ENCODE results near the gene HIBCH. TPM values are rescaled to one million over a fixed set of nuclear protein-coding genes. Genes with fewer than 3 reads are reported as not detected.

HIBCH gene
- total and polyA plus RNA-seq, 2 of the 13 experiments (the other 11 are each of a cell fraction or from before 2014, with no cell fraction given) = 18.8 to 49.5 TPM

DNA sequence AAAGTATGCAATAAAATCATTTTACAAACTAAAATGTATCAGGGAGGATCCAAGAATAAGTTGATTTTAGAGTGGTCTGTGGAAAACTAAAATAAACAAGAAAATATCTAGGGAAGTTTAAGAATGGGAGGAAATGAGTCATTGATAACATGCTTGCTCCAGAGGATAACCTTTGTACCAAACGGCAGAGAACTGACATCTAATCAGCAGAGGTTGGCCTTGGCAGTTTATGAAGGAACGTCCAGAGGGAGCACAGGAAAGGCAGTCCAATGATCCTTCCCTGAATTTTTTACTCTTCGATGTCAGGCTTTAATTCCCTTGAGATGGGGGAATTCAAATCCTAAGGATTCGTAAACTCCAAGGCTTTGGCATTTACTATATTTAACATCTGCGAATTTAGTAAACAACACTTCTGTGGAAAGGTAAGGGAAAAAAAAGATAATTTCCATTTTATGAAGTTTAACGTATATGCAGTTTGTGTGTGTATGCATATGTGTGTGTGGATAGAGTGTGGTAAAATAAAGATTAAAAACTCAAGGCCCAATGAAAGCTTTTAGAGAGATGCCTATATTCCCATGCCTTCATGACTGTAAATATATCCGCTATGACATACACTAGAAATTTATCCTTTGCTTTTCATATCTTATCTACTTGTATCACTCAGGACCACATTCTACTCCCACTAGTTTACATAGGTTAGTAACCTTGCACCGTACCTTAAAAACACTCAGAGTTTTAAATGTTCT, 15.0 kb upstream of the HIBCH start (continued):
- TF ChIP-seq MAFG (CRISPR knock-in tag; IDR thresholded peaks at IDR 0.05) = no peak
- TF ChIP-seq MEF2D (CRISPR knock-in tag; IDR thresholded peaks at IDR 0.05) = no peak; the same call in 1 of the 2 replicates
- peak; percentile 97 for TF ChIP-seq JUND (CRISPR knock-in tag; IDR thresholded peaks at IDR 0.05)
- no peak for TF ChIP-seq ZNF790 (CRISPR knock-in tag; IDR thresholded peaks at IDR 0.05; ENCODE audit: borderline replicate concordance)
- TF ChIP-seq CHD2 (IDR thresholded peaks at IDR 0.05; ENCODE audit: low read depth, low read length) = no peak
- peak; percentile 65; the same call in 1 of the 2 replicates for TF ChIP-seq MIER2 (CRISPR knock-in tag; IDR thresholded peaks at IDR 0.05)
- peak; percentile 52; the same call in 1 of the 2 replicates for TF ChIP-seq ZBTB20 (CRISPR knock-in tag; IDR thresholded peaks at IDR 0.05; ENCODE audit: borderline replicate concordance, low read depth)
- TF ChIP-seq ZFP82 (CRISPR knock-in tag; IDR thresholded peaks at IDR 0.05; ENCODE audit: borderline replicate concordance) = no peak
- peak; percentile 53; the same call in 1 of the 2 replicates for TF ChIP-seq KMT2A (CRISPR knock-in tag; IDR thresholded peaks at IDR 0.05)
- TF ChIP-seq RFXAP (CRISPR knock-in tag; IDR thresholded peaks at IDR 0.05; ENCODE audit: borderline replicate concordance) = peak; percentile 69; the same call in 1 of the 2 replicates
- no peak for TF ChIP-seq SIN3A (IDR thresholded peaks at IDR 0.05; ENCODE audit: borderline replicate concordance, low read depth, low read length)
- no peak for TF ChIP-seq ZBTB7A (CRISPR knock-in tag; IDR thresholded peaks at IDR 0.05)
- no peak for TF ChIP-seq CREB1 (IDR thresholded peaks at IDR 0.05)
- TF ChIP-seq CREB1 (CRISPR knock-in tag; IDR thresholded peaks at IDR 0.05) = peak; percentile 71
- no peak; the same call in 1 of the 2 replicates for TF ChIP-seq ZNF460 (CRISPR knock-in tag; IDR thresholded peaks at IDR 0.05; ENCODE audit: borderline replicate concordance)
- TF ChIP-seq, protein P1, sequence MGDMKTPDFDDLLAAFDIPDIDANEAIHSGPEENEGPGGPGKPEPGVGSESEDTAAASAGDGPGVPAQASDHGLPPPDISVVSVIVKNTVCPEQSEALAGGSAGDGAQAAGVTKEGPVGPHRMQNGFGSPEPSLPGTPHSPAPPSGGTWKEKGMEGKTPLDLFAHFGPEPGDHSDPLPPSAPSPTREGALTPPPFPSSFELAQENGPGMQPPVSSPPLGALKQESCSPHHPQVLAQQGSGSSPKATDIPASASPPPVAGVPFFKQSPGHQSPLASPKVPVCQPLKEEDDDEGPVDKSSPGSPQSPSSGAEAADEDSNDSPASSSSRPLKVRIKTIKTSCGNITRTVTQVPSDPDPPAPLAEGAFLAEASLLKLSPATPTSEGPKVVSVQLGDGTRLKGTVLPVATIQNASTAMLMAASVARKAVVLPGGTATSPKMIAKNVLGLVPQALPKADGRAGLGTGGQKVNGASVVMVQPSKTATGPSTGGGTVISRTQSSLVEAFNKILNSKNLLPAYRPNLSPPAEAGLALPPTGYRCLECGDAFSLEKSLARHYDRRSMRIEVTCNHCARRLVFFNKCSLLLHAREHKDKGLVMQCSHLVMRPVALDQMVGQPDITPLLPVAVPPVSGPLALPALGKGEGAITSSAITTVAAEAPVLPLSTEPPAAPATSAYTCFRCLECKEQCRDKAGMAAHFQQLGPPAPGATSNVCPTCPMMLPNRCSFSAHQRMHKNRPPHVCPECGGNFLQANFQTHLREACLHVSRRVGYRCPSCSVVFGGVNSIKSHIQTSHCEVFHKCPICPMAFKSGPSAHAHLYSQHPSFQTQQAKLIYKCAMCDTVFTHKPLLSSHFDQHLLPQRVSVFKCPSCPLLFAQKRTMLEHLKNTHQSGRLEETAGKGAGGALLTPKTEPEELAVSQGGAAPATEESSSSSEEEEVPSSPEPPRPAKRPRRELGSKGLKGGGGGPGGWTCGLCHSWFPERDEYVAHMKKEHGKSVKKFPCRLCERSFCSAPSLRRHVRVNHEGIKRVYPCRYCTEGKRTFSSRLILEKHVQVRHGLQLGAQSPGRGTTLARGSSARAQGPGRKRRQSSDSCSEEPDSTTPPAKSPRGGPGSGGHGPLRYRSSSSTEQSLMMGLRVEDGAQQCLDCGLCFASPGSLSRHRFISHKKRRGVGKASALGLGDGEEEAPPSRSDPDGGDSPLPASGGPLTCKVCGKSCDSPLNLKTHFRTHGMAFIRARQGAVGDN (CRISPR knock-in tag; IDR thresholded peaks at IDR 0.05) = no peak
- TF ChIP-seq, protein P2, sequence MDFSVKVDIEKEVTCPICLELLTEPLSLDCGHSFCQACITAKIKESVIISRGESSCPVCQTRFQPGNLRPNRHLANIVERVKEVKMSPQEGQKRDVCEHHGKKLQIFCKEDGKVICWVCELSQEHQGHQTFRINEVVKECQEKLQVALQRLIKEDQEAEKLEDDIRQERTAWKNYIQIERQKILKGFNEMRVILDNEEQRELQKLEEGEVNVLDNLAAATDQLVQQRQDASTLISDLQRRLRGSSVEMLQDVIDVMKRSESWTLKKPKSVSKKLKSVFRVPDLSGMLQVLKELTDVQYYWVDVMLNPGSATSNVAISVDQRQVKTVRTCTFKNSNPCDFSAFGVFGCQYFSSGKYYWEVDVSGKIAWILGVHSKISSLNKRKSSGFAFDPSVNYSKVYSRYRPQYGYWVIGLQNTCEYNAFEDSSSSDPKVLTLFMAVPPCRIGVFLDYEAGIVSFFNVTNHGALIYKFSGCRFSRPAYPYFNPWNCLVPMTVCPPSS (IDR thresholded peaks at IDR 0.05) = no peak
- TF ChIP-seq, protein P3, sequence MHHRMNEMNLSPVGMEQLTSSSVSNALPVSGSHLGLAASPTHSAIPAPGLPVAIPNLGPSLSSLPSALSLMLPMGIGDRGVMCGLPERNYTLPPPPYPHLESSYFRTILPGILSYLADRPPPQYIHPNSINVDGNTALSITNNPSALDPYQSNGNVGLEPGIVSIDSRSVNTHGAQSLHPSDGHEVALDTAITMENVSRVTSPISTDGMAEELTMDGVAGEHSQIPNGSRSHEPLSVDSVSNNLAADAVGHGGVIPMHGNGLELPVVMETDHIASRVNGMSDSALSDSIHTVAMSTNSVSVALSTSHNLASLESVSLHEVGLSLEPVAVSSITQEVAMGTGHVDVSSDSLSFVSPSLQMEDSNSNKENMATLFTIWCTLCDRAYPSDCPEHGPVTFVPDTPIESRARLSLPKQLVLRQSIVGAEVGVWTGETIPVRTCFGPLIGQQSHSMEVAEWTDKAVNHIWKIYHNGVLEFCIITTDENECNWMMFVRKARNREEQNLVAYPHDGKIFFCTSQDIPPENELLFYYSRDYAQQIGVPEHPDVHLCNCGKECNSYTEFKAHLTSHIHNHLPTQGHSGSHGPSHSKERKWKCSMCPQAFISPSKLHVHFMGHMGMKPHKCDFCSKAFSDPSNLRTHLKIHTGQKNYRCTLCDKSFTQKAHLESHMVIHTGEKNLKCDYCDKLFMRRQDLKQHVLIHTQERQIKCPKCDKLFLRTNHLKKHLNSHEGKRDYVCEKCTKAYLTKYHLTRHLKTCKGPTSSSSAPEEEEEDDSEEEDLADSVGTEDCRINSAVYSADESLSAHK (CRISPR knock-in tag; IDR thresholded peaks at IDR 0.05; ENCODE audit: borderline replicate concordance) = no peak
- TF ChIP-seq MAFF (IDR thresholded peaks at IDR 0.05; ENCODE audit: low read depth, low read length) = peak; percentile 21; the same call in 1 of the 2 replicates
- TF ChIP-seq MATR3 (CRISPR knock-in tag; IDR thresholded peaks at IDR 0.05) = no peak
- TF ChIP-seq, protein P4, sequence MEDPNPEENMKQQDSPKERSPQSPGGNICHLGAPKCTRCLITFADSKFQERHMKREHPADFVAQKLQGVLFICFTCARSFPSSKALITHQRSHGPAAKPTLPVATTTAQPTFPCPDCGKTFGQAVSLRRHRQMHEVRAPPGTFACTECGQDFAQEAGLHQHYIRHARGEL (CRISPR knock-in tag; IDR thresholded peaks at IDR 0.05) = no peak
- TF ChIP-seq JUNB (CRISPR knock-in tag; IDR thresholded peaks at IDR 0.05; ENCODE audit: borderline replicate concordance) = peak; percentile 96; the same call in 1 of the 2 replicates
